HG03039 (cell line): ENCODE results near the gene BACH2.
A peak's percentile ranks its signal among the peaks of the same experiment; 100 is the strongest.
"Not testable (repeated sequence)": the region's sequence is repeated elsewhere in the genome, so short reads cannot be mapped to it uniquely, and the experiment has no call there.

Experiments used
- ATAC-seq: cut with Tn5 transposase; IDR thresholded peaks from one replicate; pipeline ENCODE4 v1.9.1; 2021; ENCODE audit warnings: mild to moderate bottlenecking, moderate library complexity; ENCODE audit not compliant: unreplicated experiment

Gene BACH2

DNA sequence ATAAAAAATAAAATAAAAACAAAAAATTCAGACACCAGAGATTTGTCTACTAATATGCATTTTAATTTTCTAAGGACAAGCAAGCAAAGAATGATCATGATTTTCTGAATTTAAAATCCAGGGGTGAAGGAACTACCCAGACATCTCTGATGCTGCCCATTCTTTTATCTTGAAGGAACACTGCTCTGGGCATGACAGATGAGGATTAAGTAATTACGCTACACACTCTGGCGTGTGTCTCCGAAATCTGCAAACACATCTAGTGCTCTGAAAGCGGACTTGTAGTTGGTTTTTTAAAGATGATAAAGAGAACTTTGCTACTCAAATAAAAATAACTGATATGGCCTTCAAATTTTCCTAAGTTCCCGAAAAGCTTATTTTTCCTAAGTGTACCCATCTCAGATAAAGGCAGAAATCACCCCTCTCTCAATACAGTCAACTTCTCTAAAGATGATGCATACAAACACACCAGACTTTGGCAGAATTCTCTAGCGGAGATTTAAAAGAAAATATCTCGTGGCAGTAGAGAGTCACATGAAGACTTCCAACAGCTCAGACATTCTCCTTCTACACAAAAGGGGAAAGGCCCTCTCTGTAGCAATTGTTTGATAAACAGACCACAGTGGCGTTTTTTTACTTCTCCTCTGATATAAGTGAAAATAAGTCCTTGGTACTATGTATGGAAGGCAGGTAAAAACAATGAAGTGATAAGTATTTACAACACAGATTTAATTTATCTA is 133.8 kb downstream of the BACH2 start:
- no peak for ATAC-seq

DNA sequence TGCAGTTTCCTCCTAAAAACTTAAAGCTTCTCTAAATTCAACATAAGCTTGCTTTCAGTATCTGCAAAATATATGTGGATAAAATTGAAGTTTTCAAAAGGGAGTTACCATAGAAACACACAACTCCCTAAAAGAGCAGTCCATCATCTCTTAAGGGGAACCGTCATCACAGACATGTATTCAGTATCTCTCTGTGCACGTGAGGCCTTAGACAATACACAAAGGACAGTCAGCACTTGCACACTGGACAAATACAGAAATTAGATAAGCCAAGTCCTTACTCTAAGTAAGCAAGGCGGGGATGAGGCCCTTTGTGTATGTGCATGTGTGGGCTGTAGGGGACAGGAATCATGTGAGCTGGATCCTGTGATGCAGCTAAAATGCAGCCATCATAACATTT is 136.6 kb downstream of the BACH2 start:
- no peak for ATAC-seq

DNA sequence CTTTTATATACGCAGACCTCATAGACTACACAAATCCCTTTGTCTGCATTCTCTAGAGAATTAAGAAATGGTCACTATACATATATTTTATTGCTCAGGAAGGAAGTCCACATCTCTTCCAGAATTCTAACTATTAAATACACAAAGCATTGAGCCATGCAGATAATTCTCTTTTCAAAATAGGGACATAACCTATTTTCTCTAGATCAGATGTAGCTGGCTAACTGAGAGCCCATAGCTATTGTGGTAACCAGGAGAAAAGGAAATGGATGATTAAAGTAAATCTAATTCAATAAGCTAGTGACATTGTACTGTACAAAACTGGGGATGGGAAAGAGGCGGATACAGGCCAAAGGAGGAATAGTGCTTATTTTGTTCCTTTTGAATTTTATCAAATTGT is 137.2 kb downstream of the BACH2 start:
- no peak for ATAC-seq

DNA sequence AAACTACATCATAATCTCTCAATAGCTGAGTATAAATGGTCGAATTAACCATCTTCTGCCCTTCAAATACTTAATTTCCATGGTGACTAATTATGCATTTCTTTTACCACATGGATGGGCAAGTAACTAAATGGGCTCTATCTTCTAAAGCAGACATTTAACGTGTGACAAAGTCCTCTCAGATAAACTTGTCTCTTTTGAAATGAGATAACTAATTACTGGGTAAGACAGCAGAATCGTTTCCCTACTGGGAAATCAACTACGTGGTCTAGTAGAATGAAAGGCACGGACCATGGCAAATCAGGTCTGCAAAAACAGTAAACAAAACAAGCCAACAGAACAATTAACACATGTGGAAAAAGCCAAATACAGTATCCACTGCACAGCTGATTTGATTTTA is 137.7 kb downstream of the BACH2 start:
- ATAC-seq = no peak

DNA sequence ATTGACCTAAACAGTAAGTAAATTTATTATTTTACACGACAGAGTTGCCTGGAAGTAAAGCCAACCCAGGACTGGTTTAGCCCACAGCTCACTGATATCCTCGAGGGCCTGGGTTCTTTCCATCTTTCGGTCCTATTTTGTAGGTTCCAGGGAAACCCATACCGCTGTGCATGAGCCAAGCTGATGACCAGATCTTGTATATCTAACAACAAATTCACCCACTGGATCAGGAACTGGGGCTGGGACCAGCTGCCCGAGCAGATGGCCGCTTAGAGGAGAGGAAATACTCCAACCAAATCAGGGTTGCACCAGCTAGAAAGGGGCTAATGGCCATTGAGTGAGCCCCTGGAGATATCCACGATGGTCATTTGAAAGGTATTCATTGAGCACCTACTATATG is 139.2 kb downstream of the BACH2 start:
- no peak for ATAC-seq

DNA sequence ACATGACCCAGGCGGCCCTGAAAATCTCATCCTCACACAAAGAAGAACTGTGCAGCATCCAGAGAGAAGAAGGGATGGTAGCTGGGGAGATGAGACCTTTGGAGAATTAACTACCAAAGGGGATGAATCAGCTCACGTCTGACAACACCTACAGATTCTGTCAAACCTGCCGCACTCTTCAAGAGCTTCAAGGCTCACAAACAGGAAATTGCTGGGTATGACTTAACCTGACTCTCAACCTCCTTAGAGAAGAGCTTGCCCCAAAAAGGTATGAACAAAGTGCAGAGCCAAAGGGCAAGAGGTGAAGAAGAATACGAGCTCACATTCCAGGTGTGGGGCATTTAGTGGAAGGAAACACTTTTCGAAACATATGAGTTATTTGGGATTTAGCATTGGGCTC is 139.8 kb downstream of the BACH2 start:
- ATAC-seq = no peak

DNA sequence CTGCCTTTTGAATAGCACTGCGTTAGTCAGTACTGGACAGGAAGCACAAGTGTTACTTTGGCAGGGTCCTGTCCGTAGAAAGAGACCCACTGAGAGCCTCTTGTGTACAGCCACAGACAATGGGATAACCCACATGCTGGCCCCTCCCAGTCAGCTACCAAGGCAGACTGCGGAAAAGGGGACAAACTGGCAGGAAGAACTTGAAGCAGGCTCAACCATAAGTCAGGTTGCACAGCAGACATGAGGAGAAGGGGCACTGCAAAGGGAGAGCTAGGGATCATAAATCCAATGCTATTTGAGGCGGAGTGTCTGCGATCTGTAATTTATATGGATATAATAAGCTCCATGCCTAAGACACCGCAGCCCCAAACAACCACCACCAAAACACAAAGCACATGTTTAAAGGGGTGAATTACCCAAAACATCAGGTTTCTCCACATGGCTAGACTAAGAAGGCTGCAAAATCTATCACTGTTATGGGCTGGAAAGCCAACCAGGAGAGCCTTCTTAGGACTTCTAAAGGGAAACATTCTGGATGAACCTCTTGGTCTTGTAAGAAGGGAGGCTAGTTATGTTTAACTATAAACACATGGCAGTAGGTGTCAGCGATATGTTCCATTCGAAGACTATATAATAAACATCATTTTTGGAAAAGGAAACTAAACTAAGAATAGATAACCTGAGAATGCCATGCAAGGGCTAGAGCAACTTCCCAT is 141.7 kb downstream of the BACH2 start:
- ATAC-seq = no peak

DNA sequence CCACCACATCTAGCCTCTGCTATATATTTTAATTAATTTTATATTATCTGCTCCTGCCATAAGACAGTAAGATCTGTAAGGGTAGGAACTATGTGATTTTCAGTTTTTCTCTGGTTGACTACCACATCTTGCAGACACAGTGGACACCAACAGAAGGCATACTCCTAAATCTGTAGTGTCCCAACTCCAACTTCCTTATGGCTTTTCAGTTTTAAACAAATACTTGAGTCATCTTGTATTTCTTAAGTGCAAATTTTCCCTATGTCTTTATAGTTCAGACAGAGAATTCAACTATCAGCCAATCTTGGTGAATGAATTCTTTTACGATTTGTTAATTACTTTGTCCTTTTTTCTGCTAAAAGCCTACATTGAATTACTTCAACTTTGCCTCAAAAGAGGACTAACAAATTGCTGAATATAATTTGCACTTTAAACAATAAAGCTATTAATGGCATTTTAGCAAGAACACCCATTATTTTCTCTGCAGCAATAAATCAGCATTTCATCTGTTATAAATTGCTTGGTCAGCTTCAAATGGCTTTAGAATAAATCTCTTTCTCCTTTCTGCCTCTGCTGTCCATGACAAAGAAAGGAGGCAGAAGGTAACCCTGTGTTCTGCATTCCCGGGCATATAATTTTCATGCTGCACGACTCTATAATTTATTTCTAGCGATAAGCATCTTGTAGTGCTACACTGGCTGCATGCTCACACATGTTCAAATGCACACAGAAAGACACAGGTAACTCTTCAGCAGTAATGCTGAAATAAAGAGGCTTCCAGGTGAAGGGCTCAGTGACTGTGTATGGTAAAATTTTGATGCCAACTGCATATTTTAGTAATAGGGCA is 144.8 kb downstream of the BACH2 start:
- ATAC-seq = no peak

DNA sequence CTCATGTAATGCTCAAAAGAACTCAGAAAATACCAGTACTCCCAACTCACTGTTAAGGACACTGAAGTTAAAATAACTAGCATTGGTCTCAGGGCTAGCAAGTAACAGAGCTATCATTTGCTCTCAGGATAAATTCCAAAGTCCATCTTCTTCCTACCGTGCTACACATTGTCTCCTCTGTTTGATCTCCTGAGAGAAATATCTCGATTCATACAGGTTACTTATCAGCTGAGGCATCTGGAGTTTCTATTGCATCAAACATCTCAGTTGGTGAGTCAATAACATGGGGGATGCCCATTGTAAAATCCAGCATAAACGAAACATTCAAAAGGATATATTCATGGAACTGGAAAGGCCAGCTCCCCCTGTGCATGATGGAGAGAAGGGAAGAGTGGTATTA is 147.4 kb downstream of the BACH2 start:
- ATAC-seq = no peak

DNA sequence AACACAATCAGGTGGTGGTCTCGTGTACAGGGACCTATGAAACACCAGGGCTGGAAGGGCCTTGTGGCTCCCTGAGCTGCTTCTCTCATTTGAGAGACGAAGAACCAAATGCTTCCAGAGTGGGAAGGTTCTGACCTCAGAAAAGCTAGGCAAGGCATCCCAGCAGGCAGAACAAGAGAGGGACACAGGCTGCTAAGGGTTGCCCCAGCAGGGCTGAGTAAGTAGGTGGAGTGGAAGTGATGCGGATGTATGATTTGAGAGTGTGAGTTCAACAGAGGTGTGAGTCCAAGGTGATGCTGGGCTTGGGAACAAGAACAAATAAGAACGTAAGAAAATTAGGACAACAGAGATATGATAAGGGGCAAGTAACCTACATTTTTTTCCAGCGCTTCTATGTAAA is 147.8 kb downstream of the BACH2 start:
- no peak for ATAC-seq

DNA sequence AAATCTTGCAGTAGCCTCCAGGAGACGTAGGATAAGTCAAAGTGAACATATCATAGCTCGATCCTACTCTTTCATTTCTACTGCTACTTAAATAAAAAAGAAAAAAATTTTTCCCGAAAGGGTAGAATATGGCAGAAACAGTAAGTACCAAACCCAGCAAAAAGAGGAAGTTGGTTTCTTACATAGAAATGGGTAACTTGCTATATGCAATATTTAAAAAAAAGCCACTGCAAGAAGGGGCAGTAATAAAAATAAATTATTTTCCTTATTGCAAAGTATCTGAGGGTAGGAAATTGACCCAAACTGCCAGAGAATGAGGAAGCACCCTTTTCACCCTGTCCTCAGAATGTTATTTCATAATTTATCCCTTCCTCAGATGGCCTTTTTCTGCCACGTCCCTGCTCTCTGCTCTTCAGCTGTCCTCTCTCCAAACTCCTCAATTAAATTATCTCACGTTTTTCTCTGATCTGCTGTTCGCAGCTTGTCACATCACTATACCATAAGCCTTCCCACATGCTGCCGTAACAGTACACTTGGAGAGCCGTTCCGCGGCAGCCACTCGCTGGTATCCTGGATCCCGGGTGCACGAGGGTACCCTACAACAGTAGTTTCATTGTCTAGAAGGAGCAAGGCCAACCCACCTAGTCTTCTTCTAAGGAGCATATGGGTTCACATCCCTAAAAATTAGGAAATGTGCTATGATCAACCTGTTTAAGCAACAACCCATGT is 149.6 kb downstream of the BACH2 start:
- no peak for ATAC-seq

DNA sequence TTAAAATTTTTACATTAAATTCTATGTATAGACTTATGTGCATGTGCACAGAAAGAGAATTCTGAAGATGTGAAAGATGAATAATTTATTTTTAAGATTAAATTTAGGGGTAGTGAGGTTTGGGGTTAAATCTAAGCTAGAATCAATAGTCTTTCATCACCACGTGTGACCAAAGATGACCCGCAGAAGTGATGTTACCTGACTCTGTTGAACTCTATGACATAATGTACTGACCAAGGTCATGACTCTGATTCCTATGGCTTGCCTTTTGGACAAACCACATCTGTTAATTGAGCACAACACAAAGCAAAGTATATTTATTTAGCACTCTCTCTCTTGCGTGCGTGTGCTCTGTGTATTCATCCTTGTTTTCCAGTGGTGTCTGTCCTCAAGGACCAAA is 150.6 kb downstream of the BACH2 start:
- no peak for ATAC-seq

DNA sequence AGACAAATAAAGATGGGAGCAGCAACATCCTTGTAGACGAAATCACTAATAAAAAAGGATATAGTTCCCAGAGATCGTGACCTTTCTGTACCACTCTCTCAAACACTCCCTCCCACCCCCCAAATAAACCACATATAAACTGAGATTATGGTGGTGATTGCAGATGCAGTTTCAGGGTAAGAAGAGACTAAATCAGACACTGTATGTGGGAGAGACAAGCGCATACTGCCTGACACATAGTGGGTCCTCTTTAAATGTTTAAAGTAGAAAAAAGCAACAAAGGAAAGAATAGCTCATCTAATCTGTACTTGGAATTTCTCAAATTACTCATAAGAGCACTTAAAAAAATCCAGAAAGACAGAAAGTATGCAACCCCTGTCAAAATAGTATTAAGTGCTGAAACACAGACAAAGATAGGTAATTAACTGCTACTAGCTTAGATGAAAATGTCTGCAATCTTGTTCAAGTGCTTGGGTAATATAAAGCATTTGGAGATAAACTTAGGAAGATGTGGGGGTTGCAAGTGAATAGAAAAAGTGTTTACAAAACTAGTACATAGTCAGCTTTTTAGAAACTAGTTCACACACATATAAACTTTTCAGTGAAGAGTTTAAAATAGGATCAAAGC is 151.6 kb downstream of the BACH2 start:
- no peak for ATAC-seq

DNA sequence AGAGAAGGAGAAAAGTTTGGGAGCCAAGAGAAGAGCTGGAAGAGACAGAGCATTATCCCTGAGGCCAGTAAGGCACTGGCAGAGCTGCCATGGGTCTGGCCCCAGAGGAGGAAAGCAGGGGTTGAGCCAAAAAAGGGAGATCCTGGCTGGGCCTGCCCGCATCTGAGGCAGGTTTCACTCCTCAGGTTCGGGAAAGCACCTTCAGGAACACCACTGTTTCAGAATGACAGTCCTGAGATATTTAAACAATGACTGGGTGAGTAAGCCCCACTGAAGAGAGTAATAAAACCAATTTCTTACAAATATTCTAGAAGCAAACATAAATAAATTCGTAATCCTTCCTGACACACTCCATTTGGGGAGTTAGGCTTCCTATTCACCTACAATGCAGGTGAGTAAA is 152.2 kb downstream of the BACH2 start:
- peak; percentile 74 for ATAC-seq

DNA sequence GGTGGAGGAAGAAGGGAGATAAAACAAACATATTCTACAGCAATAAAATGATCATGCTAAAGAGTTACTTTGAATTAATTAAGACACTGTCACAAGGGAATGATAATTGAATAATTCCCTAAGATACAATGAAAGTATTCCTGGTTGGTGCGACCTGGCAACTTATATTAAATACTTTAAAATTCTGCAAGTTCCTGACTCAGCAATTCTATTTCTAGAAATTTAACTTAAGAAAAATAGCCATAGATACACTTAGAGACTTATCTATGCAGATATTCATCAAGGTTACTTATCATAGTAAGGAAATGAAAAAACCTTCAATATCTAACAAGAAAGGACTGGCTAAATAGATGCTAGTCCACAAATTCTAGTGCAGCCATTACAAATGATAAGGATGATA is 156.0 kb downstream of the BACH2 start:
- no peak for ATAC-seq

DNA sequence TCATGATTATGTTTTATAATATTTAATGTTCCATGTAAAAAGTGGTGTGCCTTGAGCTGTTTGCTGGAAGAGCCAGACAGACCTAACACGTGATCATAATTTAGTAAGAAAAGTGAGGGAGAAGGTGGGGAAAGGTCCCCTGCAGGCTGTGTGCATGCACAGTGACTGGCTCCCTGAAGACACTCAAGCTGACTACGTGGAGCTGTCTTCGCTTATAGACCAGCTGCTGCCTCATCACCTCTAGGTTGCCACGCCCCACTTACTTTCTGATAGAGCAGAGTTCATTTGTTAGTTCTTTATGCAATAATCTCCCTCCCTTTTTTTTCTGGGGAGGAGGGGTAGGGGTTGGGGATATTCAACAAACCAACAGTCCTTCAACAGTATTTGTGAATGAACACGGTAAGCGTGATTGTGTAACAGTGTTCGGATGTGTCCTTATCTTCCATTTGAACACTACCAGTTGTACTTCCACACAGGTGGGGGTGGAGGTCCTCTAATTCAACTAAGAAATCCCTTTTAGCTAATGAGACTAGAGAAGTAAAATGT is 157.3 kb downstream of the BACH2 start:
- ATAC-seq = no peak

DNA sequence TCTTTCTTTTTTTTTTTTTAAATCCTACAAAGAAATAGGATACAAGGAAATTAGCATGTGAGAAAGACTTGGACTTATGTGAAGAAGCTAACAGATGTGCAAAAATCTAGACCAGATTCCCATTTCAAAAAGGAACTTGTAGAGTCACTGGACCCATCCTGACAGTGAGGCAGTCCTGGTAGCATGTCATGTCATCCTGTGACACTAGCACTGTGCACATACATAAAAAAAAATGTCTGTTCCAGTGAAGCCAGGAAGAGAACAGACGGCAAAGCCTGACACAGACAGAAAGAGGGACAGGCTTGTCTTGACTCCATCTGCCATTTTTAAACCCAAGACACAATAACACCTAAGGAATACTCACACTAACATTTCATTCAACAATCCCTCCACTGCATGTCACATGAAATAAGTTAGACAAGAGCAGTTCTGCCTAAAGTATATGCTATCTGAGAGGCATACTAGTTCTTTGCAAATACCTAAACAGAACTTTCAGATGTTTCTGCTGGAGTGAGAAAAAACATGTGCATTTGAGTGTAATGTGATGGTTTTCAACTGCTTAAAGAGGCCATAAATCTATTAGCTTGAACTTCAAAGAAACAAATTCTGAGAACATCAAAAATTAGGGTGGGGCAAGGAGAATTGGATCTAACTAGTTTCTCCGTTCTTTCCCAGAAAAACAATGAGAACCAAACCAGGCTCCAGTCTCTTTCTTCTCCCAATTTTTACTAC is 159.6 kb downstream of the BACH2 start:
- ATAC-seq = no peak

DNA sequence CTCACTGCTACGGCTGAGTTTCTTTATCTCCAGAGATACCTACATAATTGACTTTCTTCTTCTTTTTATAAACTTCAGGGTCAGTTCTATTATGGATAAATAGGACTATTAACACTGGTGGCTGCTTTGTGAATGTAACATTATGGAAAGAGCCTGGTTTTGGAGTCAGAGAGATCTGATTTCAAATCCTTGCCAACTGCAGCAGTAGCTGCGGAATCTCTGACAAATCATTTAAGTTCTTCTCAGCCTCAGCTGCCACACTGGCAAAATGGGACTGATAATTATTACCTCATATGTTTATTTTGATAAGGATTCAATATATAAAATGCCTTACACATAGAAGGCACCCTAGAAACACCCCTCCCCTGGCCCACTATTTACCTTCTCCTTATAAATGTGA is 160.5 kb downstream of the BACH2 start:
- ATAC-seq = no peak

DNA sequence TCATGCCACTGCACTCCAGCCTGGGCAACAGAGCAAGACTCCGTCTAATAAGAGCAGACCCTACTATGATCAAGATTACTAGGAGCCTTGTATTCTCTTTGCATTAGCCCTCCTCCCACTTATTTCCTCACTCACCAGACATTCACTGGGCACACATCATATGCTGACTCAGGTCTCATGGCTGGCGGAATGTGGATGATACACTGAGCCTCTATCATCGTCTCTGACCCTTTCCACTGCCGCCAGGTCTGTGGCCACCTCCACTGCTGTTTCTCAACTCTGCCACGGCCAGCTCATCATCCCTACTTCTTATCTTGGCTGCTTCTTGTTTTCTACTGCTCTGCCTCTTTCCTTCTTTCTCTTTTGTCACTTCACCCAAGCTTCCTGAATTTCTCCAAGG is 161.0 kb downstream of the BACH2 start:
- no peak for ATAC-seq

DNA sequence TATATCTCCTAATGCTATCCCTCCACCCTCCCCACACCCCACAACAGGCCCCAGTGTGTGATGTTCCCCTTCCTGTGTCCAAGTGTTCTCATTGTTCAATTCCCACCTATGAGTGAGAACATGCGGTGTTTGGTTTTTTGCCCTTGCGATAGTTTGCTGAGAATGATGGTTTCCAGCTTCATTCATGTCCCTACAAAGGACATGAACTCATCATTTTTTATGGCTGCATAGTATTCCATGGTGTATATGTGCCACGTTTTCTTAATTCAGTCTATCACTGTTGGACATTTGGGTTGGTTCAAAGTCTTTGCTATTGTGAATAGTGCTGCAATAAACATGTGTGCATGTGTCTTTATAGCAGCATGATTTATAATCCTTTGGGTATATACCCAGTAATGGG is 163.0 kb downstream of the BACH2 start:
- ATAC-seq = not testable (repeated sequence)
